ENCODE results near the gene TMED5.
A peak's percentile ranks its signal among the peaks of the same experiment; 100 is the strongest.

Gene TMED5

GRCh38 chr1:93123201-93123783, 56.9 kb downstream of the TMED5 start:
- peak; percentile 7 for DNase-seq (ENCODE audit: low read depth)

DNA sequence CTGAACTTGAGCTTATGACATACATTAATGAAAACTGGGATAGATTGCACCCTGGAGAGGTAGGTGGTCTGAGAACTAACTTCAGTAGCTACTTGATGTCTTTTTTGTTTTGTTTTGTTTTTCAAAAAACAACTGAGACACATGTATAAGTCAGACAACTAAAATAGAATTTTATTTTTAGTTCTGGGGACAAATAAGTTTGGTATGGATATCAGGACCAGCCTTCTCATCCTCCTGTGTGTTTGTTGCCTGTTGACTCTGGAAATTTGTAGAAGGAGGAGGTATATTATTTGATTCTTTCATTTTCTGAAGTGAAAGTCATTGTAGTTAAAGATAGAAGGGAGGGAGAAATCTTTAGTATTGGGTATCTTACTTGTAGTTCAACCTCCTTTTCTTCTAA, 59.6 kb downstream of the TMED5 start:
- no peak for DNase-seq (ENCODE audit: low read depth)

DNA sequence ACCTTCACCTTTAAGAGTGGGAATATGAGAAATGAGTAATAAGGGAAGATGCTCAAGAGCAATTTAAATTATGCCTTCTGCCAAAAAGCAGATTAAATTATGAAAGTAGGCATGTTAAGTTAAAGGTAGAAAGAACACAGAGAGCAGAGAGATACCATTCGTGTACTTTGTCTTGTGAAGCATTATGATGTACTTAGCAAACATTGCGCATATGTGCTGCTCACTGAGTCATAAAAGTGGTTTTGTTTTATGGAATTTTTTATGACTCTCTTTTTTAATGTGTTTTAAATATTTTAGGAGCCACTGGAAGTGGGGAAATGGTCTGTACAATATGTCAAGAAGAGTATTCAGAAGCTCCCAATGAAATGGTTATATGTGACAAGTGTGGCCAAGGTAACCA, 65.8 kb downstream of the TMED5 start:
- DNase-seq (ENCODE audit: low read depth): peak; percentile 13

- no peak for DNase-seq (ENCODE audit: low read depth)
Observed at GRCh38 chr1:93113127-93113526, 67.1 kb downstream of the TMED5 start.

DNA sequence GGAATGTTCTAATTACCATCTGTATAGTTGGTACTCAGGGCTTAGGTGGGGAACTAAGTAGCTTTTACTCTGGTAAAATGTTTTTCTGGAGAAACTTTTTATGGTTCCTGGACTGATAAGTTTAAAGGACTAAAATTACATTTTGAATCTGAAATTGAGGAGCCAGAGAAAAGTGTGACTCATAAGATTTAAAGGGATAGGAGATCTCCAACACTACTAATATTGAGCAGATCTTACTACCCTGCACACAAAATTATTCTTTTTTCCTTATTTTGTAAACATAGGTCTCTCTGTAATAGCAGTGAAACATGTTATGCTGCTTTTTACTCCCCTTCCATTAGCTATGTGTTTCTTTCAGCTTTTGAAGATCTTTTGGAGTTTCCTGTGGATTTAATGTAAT, 68.7 kb downstream of the TMED5 start:
- peak; percentile 12 for DNase-seq (ENCODE audit: low read depth)

GRCh38 chr1:93111065-93111464, 69.1 kb downstream of the TMED5 start:
- no peak for DNase-seq (ENCODE audit: low read depth)

GRCh38 chr1:93109578-93109977, 70.6 kb downstream of the TMED5 start:
- no peak for DNase-seq (ENCODE audit: low read depth)

- no peak for DNase-seq (ENCODE audit: low read depth)
Observed at GRCh38 chr1:93108335-93108734, 71.9 kb downstream of the TMED5 start.

- DNase-seq (ENCODE audit: low read depth): no peak
Observed at GRCh38 chr1:93107395-93107794, 72.8 kb downstream of the TMED5 start.

- DNase-seq (ENCODE audit: low read depth): no peak
Observed at GRCh38 chr1:93106226-93106625, 74.0 kb downstream of the TMED5 start.

- no peak for DNase-seq (ENCODE audit: low read depth)
Observed at GRCh38 chr1:93102142-93102541, 78.1 kb downstream of the TMED5 start.
